HG03175 (cell line): ENCODE data around the gene KLHL14.
"Not testable (repeated sequence)": the region's sequence is repeated elsewhere in the genome, so short reads cannot be mapped to it uniquely, and the experiment has no call there.

Experiments used
- ATAC-seq: cut with Tn5 transposase; IDR thresholded peaks from one replicate; pipeline ENCODE4 v1.9.1; 2021; ENCODE audit warnings: mild to moderate bottlenecking, moderate library complexity; ENCODE audit not compliant: unreplicated experiment

Gene KLHL14, protein sequence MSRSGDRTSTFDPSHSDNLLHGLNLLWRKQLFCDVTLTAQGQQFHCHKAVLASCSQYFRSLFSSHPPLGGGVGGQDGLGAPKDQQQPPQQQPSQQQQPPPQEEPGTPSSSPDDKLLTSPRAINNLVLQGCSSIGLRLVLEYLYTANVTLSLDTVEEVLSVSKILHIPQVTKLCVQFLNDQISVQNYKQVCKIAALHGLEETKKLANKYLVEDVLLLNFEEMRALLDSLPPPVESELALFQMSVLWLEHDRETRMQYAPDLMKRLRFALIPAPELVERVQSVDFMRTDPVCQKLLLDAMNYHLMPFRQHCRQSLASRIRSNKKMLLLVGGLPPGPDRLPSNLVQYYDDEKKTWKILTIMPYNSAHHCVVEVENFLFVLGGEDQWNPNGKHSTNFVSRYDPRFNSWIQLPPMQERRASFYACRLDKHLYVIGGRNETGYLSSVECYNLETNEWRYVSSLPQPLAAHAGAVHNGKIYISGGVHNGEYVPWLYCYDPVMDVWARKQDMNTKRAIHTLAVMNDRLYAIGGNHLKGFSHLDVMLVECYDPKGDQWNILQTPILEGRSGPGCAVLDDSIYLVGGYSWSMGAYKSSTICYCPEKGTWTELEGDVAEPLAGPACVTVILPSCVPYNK

DNA sequence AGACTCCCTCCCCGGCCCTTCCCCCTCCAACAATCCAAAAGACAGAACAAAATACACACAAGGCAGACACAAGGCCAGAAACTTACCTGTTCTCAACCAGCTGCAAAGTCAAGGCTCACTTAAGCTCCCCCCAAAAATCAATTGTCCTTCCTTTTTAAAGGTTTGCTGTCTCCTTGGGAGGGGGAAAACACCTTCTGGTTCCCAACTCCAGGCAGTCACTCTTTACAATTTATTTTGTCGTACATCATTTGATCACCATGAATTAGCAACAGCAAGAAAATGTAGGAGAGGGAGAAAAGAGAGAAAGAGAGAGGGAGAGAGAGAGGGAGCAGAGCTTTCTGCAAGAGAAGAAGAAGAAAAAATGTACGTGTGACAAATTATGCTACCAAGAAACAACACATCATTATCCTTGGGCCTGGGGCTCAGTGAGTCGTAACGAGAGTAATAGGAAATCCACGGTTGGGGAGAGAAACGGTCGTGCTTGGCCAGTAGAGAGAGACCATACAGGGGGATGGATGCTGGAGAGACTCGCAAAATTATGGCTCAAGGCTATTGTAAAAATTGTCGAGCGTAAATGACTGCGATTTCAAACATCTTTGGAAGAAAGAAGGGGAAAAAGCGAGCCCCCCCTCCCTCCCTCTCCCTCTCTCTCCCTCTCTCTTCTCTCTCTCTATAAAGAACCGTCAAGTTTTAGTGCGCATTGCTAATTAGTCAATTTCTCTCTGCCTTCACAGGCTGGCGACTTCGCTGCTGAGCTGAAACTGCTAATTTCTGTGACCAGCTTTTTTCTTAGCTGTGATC lies at the start of gene KLHL14:
Gene KLHL14, minus strand, starts transcription at position 443 of the 801 bp plus-strand sequence. CDS start 2,432 bp downstream, outside the sequence.
- ATAC-seq = no peak

DNA sequence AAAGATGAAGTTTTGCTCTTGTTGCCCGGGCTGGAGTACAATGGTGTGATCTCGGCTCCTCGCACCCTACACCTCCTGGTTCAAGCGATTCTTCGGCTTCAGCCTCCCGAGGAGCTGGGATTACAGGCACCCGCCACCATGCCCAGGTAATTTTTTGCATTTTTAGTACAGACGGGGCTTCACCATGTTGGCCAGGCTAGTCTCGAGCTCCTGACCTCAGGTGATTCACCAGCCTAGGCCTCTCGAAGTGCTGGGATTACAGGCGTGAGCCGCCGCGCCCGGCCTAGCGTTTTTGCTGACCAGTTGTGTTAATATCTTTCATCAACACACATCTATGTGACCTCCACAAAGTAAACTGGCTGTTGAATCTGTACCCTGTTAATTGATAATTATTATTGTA lies 49.4 kb upstream of the KLHL14 start:
- ATAC-seq = no peak

DNA sequence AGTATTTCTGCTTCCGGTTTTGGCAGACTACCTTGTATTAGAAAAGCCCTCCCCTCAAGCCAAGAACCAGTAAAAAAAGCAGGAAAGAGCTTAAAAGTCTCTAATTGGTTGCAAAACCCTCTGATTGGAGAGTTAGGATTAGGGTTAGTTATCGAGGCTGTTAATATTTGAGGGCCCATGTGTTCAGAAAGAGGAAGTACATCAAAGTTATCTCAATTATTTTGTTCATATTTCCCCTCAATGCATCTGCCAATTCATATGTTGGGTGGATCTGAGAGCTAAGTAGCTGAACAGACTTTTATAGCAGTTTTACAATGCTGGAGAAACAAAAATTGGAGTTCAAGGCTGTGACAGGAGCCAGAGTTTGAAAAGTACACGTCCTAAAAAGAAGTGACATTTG lies 43.1 kb upstream of the KLHL14 start:
- no peak for ATAC-seq

DNA sequence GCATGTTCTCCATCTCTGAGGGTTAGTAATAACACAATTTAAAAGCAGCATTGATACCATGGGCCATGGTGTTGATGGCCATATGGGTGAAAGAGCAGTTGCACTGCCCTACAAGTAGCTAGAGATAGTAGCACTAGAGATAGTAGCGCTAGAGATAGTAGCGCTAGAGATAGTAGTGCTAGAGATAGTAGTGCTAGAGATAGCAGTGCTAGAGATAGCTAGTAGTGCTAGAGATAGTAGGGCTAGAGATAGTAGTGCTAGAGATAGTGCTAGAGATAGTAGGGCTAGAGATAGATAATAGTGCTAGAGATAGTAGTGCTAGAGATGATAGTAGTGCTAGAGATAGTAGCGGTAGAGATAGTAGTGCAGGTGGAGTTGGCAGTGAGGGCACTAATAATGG lies 39.5 kb upstream of the KLHL14 start:
- ATAC-seq = no peak

DNA sequence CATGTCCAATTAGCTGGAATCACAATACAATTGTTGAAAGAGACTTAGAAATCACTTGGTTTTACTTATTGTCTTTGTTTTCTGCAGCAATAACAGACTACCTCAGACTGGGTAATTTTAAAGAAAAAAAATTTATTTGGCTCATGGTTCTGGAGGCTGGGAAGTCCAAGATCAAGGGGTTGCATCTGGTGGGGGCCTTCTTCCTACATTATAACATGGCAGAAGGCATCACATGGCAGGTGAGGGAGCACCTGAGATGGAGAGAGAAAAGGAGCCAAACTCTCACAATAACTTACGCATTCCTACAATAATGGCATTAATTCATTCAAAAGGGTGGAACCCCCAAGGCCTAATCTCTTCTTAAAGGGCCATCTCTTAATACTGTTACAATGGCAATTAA lies 37.5 kb upstream of the KLHL14 start:
- no peak for ATAC-seq

DNA sequence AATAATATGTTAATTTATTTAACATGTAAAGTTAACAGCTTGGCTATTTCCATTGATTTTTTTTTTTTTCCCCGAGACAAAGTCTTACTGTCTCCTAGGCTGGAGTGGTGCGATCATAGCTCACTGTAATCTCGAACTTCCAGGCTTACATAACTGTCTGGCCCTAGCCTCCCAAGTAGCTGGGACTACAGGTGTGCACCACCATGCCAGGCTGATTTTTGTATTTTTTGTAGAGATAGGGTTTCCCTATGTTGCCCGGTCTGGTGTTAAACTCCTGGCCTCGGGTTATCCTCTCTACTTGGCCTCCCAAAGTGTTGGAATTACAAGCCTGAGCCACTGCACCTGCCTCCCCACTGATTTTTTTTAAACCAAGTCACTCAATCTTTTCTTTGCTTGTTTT lies 32.5 kb upstream of the KLHL14 start:
- no peak for ATAC-seq

DNA sequence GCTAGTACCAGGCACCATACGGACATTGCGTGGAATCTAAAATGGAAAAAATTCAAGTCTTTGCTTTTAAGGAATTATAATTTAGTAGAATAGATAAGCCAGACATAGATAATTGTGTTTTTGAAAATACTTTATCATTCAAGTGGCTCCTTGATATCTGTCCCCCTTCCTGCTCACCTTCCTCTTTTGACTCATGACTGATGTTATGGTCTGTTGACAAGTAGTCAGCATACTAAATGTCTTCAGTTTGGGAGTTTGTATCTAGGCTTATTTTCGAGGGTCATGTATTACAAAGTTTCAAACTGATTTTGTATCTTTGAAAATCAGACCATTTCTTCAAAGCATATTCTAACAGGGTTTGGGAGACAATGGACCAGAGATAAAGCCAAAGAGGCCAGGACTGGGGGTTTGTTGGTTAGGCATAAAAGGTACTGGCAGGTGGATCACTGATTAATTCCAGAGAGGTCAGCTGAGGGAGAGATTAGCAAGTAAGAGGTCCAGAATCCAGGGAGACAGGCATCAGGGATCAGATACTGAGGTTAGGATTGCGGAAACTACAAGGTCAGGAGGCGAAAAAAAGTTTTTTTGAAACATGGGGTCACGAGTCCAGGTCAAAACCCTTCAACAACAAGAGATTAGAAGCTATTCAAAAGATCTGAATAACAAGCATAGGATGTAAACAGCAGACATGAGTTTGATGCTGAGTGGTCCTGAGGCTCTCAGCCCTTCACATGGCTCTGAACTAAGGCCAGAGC lies 31.5 kb upstream of the KLHL14 start:
- no peak for ATAC-seq

DNA sequence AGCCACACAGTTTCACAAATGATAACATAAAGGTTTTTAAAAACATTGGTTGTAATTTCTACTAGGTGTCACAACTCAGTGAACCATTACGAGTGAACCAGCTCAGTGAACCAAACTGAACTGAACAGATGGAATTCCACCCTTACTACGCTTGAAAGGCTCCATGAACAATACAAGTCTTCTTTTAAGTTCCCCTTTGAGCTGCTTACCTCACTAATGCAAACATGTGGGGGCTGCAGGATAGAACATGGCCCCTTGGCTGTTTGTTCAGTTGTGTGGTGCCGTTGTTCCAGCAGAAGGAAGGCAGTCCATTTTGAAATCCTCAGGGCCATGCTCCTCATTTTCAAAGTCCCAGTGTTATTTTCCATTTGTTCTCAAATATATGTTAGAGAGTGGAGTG lies 30.7 kb upstream of the KLHL14 start:
- ATAC-seq = peak; percentile 83

DNA sequence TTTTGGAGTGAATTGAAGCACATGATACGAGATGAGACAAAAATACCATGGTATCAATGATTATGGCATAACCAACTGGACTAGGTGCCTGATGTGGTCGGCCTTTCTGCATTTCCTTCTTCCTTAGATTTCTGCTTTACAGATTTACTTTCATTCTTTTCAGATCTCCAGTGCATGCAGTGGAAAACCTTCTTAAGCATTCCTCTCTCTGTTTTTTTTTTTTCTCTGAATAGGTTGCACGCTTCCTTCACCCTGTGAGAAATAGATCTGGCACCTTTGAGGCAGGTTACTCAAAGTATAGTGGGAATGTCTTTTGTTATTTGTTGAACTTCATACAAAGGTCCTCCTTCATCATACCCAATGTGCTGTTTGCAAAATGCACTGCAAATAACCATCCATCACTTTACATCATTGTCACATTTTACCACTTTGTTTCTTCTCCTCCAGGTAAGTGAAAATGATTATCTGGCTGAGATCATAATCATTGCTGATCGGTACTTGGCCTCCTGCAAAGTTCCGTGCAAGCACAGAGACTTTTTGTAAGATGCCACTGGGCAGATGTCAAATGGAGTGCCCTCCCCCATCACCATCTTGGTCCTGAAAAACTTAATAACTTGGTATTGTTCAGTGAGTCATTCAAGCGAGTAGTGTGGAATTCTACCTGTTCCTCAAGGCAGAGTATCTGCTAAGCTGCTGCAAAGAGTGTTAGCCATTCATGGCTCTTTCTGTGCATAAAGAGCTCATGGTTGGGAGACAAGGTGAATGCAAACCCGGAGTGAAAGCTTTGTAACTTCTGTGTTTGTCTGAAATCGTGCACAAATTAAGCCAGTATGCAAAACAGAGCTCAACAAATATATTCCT lies 30.0 kb upstream of the KLHL14 start:
- ATAC-seq = peak; percentile 44

DNA sequence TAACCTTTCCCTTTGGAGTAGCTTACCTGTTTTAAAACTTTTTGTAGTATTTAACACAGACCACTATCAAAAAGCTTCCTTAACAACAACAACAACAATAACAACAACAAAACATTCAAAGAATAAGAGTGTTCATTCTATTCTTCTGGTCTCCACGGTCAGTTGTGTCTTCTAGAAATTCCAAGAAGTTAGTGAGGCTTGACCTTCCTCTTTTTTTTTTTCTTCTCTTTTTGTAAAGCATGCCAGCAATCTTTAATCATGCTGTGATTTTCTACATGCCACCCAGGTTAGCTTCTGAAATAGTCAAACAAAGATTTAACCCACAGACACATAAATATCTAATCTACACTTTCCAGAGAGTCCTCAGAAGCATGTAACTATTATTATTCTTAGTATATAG lies 28.4 kb upstream of the KLHL14 start:
- no peak for ATAC-seq

DNA sequence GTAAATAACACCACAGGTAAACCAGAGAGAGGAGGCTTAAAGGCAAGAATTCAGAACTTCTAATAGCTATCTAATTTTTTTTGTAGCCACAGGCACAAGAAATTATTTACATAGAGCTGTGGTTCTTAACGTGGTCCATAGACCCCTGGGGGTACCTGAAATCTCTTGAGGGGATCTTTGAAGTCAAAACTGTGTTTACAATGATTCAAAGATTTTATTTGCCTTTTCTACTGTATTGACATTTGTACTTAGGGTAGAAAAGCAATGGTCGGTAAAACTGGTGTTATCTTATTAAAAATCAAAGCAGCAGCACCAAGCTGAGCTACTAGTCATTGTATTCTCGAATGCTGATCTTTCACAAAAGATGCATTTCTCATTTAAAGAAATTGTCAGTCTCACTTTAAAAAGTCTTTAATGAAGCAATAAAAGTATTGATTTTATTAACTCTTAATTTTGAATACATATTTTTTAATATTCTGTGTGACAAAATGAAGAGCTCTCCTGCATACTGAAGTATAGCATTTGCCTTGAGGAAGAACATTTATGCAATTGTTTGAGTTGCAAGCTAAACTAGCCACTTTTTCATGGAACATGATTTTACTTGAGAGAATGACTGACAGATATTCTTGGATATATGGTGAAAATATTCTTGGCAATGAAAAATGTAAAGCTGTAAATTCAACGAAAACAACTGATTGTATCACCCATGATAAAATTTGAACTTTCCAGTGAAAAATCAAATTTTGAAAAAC lies 25.6 kb upstream of the KLHL14 start:
- no peak for ATAC-seq

DNA sequence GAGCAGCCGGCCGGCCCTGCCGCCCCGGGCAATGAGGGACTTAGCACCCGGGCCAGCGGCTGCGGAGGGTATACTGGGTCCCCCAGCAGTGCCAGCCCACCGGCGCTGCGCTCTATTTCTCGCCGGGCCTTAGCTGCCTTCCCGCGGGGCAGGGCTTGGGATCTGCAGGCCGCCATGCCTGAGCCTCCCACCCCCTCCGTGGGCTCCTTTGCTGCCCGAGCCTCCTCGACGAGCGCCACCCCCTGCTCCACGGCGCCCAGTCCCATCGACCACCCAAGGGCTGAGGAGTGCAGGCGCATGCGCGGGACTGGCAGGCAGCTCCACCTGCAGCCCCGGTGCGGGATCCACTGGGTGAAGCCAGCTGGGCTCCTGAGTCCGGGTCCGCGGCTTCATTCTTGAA lies 21.8 kb upstream of the KLHL14 start:
- ATAC-seq = not testable (repeated sequence)

DNA sequence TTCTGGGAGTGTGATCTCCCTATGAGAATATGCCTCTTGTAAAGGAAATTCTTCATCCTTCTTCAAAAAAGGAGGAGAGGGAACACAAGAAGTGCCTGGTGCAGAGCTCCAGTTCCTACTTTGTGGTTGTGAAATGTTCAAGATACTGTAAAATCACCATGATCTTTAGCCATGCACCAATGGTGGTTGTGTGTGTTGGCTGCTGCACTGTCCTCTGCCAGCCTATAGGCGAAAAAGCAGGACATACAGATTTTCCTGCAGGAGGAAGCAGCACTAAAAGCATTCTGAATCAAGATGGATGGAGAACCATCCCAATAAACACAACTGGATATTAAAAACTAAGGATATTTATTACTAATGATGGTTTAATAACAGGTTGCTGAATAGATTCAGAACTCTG lies 6.2 kb upstream of the KLHL14 start:
- no peak for ATAC-seq

DNA sequence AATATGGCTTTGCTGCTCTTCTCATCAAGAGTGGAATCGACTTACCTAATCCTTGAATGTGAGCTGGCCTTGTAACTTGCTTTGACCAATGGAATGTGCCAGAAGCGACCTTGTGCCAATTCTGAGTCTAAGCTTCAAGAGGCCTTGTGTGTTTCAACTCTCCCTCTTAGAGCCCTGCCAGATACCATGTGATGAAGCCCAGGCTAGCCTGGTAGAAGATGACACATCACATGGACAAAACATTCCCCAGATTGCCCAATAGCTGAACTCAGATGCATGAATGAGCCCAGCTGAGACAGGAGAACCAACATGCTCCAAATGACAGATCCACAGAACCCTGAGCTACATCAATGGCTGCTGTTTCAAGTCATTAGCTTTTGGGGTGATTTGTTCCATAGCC lies 4.2 kb upstream of the KLHL14 start:
- no peak for ATAC-seq

DNA sequence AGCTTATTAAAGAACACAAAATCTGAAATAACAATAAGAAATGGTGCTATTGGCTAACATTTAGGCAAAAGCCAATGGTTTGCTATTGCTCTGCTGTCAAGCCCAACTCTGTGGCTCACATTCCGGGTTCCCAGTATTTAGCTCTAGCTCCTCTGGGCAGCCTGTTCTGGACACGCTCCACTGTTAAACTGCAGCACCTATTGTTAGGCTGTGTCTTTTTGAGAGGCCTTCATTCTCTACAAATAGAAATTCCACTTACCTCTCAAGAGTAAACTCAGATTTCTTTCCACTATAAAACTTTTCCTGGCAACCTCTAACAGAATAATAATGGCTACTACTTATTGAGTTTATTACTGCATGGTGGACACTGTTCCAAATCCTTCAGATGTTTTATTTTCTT lies 3.7 kb upstream of the KLHL14 start:
- no peak for ATAC-seq

DNA sequence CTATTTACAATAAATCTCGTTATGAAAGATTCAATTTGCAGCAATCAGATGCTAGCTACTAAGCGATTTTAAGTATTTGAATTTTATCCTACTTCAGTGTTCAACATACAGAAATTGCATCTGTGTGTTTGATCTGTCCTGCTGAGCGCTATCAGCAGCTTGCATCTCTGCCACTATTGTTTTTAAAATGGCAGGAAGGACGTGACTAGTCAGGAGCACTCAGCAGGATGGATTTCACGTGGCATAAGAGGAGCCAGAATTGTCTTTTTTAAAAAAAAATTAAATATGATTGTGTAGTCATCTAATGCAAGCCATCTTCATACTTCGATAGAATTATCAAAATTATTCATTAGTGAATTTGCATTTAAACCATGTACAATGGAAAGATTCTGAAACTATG lies 2.8 kb upstream of the KLHL14 start:
- no peak for ATAC-seq

DNA sequence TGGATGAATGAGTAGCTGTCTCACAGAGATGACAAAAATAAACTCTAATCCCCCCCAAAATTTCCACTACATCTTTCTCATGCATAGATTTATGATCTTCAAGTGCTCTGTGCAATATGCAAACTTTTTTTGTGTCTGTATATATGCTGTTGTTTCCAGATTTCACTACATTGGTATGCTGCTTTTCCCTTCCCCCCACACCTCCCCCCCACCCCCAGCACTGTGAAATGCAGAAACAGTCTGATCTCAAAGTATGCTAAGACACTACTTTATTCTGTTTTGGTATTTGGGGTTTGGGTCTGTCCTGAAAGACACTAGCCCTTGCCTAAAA lies 524 bp upstream of the KLHL14 start:
- no peak for ATAC-seq

DNA sequence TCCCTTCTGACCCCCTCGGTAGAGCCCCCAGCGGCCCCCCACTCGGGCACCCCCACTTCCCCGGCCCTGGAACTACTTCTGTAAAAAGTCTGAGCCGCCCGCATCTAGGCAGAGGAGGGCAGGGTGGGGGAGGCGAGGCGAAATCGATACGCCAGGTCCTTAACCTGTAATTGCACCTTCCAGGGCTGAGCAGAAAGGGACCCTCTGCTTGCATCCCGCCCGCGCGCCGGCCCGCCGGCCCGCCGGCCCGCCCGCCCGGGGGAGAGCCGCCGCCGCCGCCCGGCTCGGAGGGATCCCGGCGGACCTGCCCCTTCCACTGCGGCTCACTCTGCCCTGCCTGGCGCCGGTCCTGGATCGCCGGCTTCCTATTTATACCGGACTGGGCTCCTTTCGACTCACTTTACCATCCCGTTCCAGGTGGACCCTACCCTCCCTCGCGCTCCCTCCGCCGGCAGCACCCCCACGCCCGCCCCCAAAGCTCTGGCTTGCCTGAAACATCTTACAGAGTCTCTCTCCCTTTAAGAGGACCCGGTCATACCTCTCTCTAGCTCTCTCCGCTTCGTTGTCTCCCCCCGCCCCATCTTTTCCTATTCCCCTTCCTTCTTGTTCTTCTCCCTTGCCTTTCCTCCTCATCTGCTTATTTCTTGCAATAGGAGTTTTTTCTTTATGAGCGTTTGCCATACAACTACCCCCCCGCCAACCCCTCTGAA lies 797 bp downstream of the KLHL14 start:
- no peak for ATAC-seq

DNA sequence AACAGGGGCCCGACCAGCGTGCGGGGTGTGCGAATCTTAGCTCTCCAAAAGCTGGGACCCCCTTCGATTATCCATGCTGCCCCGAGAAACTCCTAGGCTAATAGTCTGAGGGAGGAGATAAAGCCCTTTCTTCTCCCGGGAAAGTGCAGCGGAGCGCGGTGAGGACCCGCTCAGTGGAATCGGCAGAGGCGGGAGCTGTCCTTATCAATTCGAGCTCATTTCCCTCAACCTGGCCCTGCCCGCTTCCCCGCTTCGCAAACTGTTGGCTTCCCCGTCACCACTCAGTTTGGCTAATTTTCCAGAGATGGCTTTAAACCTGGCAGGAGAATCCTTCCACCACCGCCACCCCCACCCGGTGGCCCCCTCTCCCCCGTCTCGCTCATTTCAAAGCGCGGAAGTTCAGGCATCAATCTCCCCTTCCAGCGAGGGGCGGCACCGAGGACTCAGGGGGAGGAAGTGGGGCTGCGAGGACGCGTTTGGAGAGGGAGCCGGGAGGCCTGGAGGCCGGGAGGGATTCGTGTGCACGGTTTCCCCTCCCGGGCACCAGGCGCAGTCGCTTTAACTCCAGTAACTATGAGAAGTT lies 1.6 kb downstream of the KLHL14 start:
- no peak for ATAC-seq
